ENCODE data around the gene CNTN4.

DNA sequence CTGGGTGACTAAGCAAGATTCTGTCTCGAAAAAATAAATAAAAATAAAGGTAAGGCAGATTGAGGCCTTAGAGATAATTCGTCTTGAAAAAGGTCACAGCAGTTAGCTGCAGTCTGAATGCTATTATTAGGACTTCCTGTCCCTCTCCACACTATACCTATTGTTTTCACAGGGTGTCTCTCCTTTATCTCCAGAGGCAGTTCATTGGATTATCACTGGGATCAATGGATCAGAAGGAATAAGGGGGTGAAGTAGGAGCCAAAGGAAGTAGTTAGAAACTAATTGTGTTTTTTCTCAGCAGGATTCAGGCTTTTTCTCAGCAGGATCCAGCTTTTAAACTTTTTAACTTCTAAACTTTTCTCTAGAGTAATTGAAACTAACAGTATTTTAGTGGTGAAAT, 684.6 kb downstream of the CNTN4 start:
- no peak for TF ChIP-seq EP300 (IDR thresholded peaks at IDR 0.05)
- TF ChIP-seq, protein P1, sequence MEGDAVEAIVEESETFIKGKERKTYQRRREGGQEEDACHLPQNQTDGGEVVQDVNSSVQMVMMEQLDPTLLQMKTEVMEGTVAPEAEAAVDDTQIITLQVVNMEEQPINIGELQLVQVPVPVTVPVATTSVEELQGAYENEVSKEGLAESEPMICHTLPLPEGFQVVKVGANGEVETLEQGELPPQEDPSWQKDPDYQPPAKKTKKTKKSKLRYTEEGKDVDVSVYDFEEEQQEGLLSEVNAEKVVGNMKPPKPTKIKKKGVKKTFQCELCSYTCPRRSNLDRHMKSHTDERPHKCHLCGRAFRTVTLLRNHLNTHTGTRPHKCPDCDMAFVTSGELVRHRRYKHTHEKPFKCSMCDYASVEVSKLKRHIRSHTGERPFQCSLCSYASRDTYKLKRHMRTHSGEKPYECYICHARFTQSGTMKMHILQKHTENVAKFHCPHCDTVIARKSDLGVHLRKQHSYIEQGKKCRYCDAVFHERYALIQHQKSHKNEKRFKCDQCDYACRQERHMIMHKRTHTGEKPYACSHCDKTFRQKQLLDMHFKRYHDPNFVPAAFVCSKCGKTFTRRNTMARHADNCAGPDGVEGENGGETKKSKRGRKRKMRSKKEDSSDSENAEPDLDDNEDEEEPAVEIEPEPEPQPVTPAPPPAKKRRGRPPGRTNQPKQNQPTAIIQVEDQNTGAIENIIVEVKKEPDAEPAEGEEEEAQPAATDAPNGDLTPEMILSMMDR (IDR thresholded peaks at IDR 0.05): no peak
- no peak for TF ChIP-seq POLR2A (IDR thresholded peaks at IDR 0.05)

All from upper lobe of left lung (tissue), 4 donors.